ENCODE results near the gene SPATA24.

- TF ChIP-seq CTCF (IDR thresholded peaks at IDR 0.05) (no peak), SMC3 (IDR thresholded peaks at IDR 0.05) (no peak), POLR2A (IDR thresholded peaks at IDR 0.05; ENCODE audit: low read length) (no peak), RARB (CRISPR knock-in tag; IDR thresholded peaks at IDR 0.05) (no peak), MAFK (IDR thresholded peaks at IDR 0.05; ENCODE audit: partially characterized antibody) (no peak), REST (IDR thresholded peaks at IDR 0.05) (no peak), CHD4 (IDR thresholded peaks at IDR 0.05; ENCODE audit: borderline replicate concordance) (no peak), EP300 (IDR thresholded peaks at IDR 0.05) (no peak), PHF8 (IDR thresholded peaks at IDR 0.05; ENCODE audit: borderline replicate concordance, low read depth) (no peak), MAX (IDR thresholded peaks at IDR 0.05) (no peak), FOXS1 (CRISPR knock-in tag; IDR thresholded peaks at IDR 0.05) (no peak), JUN (IDR thresholded peaks at IDR 0.05) (no peak), ESRRA (IDR thresholded peaks at IDR 0.05; ENCODE audit: borderline replicate concordance, low read length) (no peak)
Observed at GRCh38 chr5:139403418-139403786, 487 bp downstream of the SPATA24 start.
